Vagina (tissue), 2 donors: Measurements from ENCODE around the gene GALNT2. TPM values are rescaled to one million over a fixed set of nuclear protein-coding genes. Genes with fewer than 3 reads are reported as not detected.

ENCODE experiments used
- DNase-seq, 2 donors: peaks; one replicate each; pipeline ENCODE4 v3.0.0-alpha.2; 2017; ENCODE audit errors: extremely low spot score in 2 of 2
- H3K27ac ChIP-seq: fragments of 200-600 bp; sonication (generic); one replicate; pipeline ENCODE4 v1.5.1; 2019
- H3K27me3 ChIP-seq: fragments of 200-600 bp; sonication (generic); one replicate; pipeline ENCODE4 v1.5.1; 2019
- H3K36me3 ChIP-seq, 2 donors: fragments of 200-600 bp; sonication (generic); one replicate each; pipeline ENCODE4 v1.5.1; 2017 to 2019
- H3K4me1 ChIP-seq: fragments of 200-600 bp; sonication (generic); one replicate; pipeline ENCODE4 v1.5.1; 2019
- H3K4me3 ChIP-seq, 2 donors: fragments of 200-600 bp; sonication (generic); 1 replicate in 1 of 2; 2 replicates in 1 of 2; pipeline ENCODE4 v1.5.1; 2016 to 2019
- H3K9me3 ChIP-seq: fragments of 200-600 bp; sonication (generic); one replicate; pipeline ENCODE4 v1.5.1; 2019
- POLR2A ChIP-seq, 2 donors: fragments of 450-650 bp; IDR thresholded peaks; one replicate each; pipeline ENCODE4 v1.6.1; 2017; ENCODE audit warnings: antibody characterized with exemption in 2 of 2, mild to moderate bottlenecking in 2 of 2, moderate library complexity in 2 of 2
- POLR2AphosphoS5 ChIP-seq, 2 donors: sonication (generic); formaldehyde crosslinking; IDR thresholded peaks; one replicate each; pipeline ENCODE4 v1.9.0; 2017; ENCODE audit warnings: antibody characterized with exemption in 2 of 2, mild to moderate bottlenecking in 2 of 2, low read depth in 1 of 2; ENCODE audit not compliant: insufficient read depth in 1 of 2
- intact Hi-C: fragments of 100-400 bp; cut with DNase I; formaldehyde crosslinking; loops from one replicate; pipeline ENCODE4 v1.15.1; 2023
- total RNA-seq: library from RNA; depleted of rRNA; stranded (reverse); fragments of >200 nt; gene quantifications from one replicate; pipeline ENCODE4 v1.2.3, GENCODE V29; 2016
- TF ChIP-seq, protein P1 (sequence below), 3 experiments: fragments of 450-650 bp in 2 of 3; fragments of 200-600 bp in 1 of 3; sonication (generic) in 1 of 3; IDR thresholded peaks; one replicate each; pipeline ENCODE4 v1.5.1; 2017 to 2019; ENCODE audit warnings: antibody characterized with exemption in 3 of 3, mild to moderate bottlenecking in 2 of 3, moderate library complexity in 2 of 3

Gene GALNT2
- total RNA-seq, 1 donor from 2014 or later = 51.6 TPM

DNA sequence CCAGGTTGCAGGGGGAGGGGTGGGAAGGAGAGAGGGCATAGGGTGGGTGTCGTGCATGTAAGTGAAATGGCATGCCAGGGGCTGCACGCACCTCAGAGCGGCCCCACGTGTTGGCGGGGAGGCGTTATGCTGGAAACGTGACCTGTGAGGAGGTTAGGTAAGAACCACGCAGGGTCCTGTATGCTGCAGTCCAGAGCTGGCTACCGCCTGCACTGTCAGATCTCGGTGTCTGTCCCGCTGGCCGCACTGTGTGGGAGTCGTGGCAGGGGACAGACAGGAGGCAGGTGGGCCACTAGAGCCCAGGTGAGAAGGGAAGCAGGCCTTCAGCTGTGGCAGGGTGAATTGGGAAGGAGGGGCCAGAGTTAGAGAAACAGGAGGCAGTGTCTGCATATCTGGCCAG is 79.7 kb downstream of the GALNT2 start:
- peaks cover 28% of the 10 kb centered on the region for H3K4me1 ChIP-seq
- intact Hi-C loops = no loop called here
- H3K27me3 ChIP-seq = no peaks in the 10 kb centered on the region
- H3K36me3 ChIP-seq = no peaks in the 10 kb centered on the region
- no peak overlapping the region for H3K4me3 ChIP-seq
- H3K9me3 ChIP-seq = no peaks in the 10 kb centered on the region
- no peak for DNase-seq
- no peak overlapping the region for H3K27ac ChIP-seq
- TF ChIP-seq POLR2A (IDR thresholded peaks at IDR 0.05) (no peak), POLR2AphosphoS5 (IDR thresholded peaks at IDR 0.05; ENCODE audit: insufficient read depth in 1 of 2, low read depth in 1 of 2) (no peak)
- TF ChIP-seq, protein P1, sequence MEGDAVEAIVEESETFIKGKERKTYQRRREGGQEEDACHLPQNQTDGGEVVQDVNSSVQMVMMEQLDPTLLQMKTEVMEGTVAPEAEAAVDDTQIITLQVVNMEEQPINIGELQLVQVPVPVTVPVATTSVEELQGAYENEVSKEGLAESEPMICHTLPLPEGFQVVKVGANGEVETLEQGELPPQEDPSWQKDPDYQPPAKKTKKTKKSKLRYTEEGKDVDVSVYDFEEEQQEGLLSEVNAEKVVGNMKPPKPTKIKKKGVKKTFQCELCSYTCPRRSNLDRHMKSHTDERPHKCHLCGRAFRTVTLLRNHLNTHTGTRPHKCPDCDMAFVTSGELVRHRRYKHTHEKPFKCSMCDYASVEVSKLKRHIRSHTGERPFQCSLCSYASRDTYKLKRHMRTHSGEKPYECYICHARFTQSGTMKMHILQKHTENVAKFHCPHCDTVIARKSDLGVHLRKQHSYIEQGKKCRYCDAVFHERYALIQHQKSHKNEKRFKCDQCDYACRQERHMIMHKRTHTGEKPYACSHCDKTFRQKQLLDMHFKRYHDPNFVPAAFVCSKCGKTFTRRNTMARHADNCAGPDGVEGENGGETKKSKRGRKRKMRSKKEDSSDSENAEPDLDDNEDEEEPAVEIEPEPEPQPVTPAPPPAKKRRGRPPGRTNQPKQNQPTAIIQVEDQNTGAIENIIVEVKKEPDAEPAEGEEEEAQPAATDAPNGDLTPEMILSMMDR (IDR thresholded peaks at IDR 0.05) = no peak

DNA sequence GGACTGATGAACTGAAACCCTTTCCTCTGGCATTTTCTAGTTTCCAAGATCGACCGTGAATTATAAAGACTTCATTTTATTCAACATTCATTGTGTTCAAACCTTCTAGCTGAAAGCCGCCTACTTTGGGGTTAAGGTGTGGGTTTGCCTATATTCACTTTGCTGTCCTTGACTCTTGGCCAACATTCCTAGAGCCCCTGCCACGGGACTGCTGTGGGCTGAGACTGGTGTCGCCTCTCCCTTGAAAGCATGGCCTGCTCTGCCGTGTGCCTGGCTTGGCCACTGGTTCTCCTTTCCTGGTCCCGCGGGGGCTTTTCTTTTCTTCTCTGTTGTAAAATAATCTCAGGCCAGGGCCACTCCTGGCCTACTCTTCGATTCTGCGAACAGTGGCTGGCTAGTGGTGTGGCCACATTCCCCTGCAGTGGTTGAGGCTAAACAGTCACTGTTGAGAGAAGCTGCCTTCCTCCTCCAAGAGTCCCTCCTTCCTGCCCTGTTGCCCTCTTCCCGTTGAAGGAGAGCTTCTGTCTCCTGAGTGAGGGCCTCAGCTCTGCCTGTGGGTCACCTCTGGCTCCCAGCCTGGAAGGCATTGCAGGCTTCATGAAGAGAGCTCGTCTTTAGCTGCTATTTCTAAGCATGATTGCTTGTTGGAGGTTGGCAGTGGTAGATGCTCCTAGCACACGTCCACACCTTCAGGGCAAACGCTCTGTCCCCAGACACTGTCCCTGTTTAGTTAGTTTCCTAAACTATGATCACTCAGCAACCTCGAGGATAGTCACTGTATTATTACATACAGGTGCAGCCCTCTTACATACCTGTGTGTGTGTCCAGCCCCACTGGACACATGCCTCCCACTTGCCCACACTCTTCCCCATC is 80.5 kb downstream of the GALNT2 start:
- H3K4me1 ChIP-seq = peaks cover 28% of the 10 kb centered on the region
- TF ChIP-seq POLR2AphosphoS5 (IDR thresholded peaks at IDR 0.05; ENCODE audit: insufficient read depth in 1 of 2, low read depth in 1 of 2) = no peak
- no peak for TF ChIP-seq POLR2A (IDR thresholded peaks at IDR 0.05)
- TF ChIP-seq, protein P1 (IDR thresholded peaks at IDR 0.05) = no peak
- intact Hi-C loops = no loop called here
- H3K9me3 ChIP-seq = no peaks in the 10 kb centered on the region
- no peak for DNase-seq
- no peaks in the 10 kb centered on the region for H3K36me3 ChIP-seq
- H3K4me3 ChIP-seq = no peak overlapping the region
- no peaks in the 10 kb centered on the region for H3K27me3 ChIP-seq
- no peak overlapping the region for H3K27ac ChIP-seq

GRCh38 chr1:230148126-230148652 is 81.2 kb downstream of the GALNT2 start:
- H3K27me3 ChIP-seq = no peaks in the 10 kb centered on the region
- intact Hi-C loops = no loop called here

DNA sequence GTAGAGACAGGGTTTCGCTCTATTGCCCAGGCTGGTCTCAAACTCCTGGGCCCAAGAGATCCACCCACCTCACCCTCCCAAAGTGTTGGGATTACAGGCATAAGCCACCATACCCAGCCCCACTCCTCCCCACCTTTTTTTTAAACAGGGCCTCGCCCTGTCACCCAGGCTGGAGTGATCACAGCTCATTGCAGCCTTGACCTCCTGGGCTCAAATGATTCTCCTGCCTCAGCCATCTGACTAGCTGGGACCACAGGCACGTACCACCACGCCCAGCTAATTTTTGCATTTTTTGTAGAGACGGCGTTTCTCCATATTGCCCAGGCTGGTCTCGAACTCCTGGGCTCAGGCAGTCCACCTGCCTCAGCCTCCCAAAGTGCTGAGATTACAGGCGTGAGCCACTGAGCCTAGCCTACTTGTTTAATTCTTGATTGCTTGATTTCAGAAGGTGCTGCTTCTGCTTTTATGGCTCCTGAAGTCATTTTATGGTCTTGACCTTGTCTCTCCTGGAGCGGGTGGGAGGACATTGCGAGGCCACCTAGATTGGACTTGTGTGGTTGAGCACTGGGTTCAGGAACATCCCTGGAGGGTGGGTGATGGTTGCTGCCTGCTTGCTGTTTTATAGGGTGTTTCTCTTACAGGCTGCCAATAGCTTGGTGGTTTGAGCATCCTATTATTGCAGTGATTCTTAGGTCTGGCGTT is 81.9 kb downstream of the GALNT2 start:
- Histone ChIP-seq H3K9me3 (no peaks in the 10 kb centered on the region), H3K36me3 (no peaks in the 10 kb centered on the region), H3K4me1 (peaks cover 36% of the 10 kb centered on the region), H3K4me3 (no peak overlapping the region), H3K27ac (no peak overlapping the region), H3K27me3 (no peaks in the 10 kb centered on the region)
- intact Hi-C loops = no loop called here
- DNase-seq = no peak
- TF ChIP-seq POLR2AphosphoS5 (IDR thresholded peaks at IDR 0.05; ENCODE audit: insufficient read depth in 1 of 2, low read depth in 1 of 2) (no peak), POLR2A (IDR thresholded peaks at IDR 0.05) (no peak)
- TF ChIP-seq, protein P1 (IDR thresholded peaks at IDR 0.05) = no peak

More at GRCh38 chr1:230148126-230148652, 81.2 kb downstream of the GALNT2 start:
- H3K4me1 ChIP-seq = peaks cover 28% of the 10 kb centered on the region
- TF ChIP-seq POLR2AphosphoS5 (IDR thresholded peaks at IDR 0.05; ENCODE audit: insufficient read depth in 1 of 2, low read depth in 1 of 2) = no peak
- TF ChIP-seq POLR2A (IDR thresholded peaks at IDR 0.05) = no peak
- TF ChIP-seq, protein P1 (IDR thresholded peaks at IDR 0.05) = no peak
- H3K4me3 ChIP-seq = no peak overlapping the region
- no peak for DNase-seq
- H3K27ac ChIP-seq = no peak overlapping the region
- H3K9me3 ChIP-seq = no peaks in the 10 kb centered on the region
- no peaks in the 10 kb centered on the region for H3K36me3 ChIP-seq
